GM12878 (cell line): Measurements from ENCODE around the gene CLCN2. TPM values are rescaled to one million over a fixed set of nuclear protein-coding genes. Genes with fewer than 3 reads are reported as not detected.

Experiments
- ATAC-seq: fragments of 200-7000 bp; cut with Tn5 transposase; 3 replicates; pipeline ENCODE4 v1.9.1; 2020; ENCODE audit warnings: mild to moderate bottlenecking, moderate library complexity
- BruUV-seq: library from RNA; stranded (reverse); fragments of 400-500 nt; replicated peaks from 2 replicates; lab custom pipeline; 2021; lab: Mats Ljungman, UMichigan
- CTCF ChIA-PET: fragments of 300-600 bp; sonication (Branson Sonifier 250); formaldehyde crosslinking; extraction: SDS; loops from one replicate; lab custom pipeline; 2021; ENCODE audit warnings: inconsistent platforms; lab: Yijun Ruan, JAX
- POLR2A ChIA-PET: fragments of 350-600 bp; formaldehyde crosslinking; extraction: SDS; loops from one replicate; lab custom pipeline; 2021; ENCODE audit warnings: inconsistent platforms; lab: Charles Lee
- RAD21 ChIA-PET: fragments of 300-600 bp; sonication (Branson Sonifier 250); formaldehyde crosslinking; loops from one replicate; lab custom pipeline; 2023; ENCODE audit warnings: antibody characterized with exemption; ENCODE audit not compliant: unreplicated experiment; lab: Charles Lee
- SMC1A ChIA-PET: fragments of 300-600 bp; sonication (Branson Sonifier 250); formaldehyde crosslinking; loops from one replicate; lab custom pipeline; 2023; ENCODE audit not compliant: unreplicated experiment, uncharacterized antibody; lab: Charles Lee
- DNase-seq: peaks from one replicate; pipeline ENCODE4 v3.0.0-alpha.2; 2011; ENCODE audit warnings: low read depth, low spot score
- FAIRE-seq: peaks from 3 replicates; lab custom pipeline; 2011; peaks lifted over from hg19 to GRCh38; lab: Jason Lieb, UNC
- H2AFZ ChIP-seq: 2 replicates; pipeline ENCODE4 v1.6.0; 2011; ENCODE audit warnings: low read depth, low read length, control low read depth; ENCODE audit not compliant: control insufficient read depth
- H3K27ac ChIP-seq: 2 replicates; pipeline ENCODE4 v1.5.1; 2011; ENCODE audit warnings: control low read depth; ENCODE audit not compliant: control insufficient read depth, insufficient read depth
- H3K27me3 ChIP-seq, 2 experiments: replicated peaks in 1 of 2; 2 replicates each; pipeline versions ENCODE4 v1.6.0 to v1.6.1; 2011; ENCODE audit warnings: low read length in 1 of 2; ENCODE audit not compliant: control insufficient read depth in 2 of 2, insufficient read depth in 2 of 2
- H3K36me3 ChIP-seq, 2 experiments: 2 replicates each; pipeline ENCODE4 v1.5.1; 2011; ENCODE audit warnings: low read length in 1 of 2; ENCODE audit not compliant: control insufficient read depth in 2 of 2, insufficient read depth in 2 of 2
- H3K4me1 ChIP-seq: 2 replicates; pipeline ENCODE4 v1.6.1; 2011; ENCODE audit warnings: mild to moderate bottlenecking, low read length, moderate library complexity, mixed read lengths; ENCODE audit not compliant: control insufficient read depth, insufficient read depth
- H3K4me2 ChIP-seq: 2 replicates; pipeline ENCODE4 v1.6.0; 2011; ENCODE audit warnings: control low read depth; ENCODE audit not compliant: control insufficient read depth, insufficient read depth
- H3K4me3 ChIP-seq: fragments of 200-600 bp; sonication (generic); 2 replicates; pipeline ENCODE4 v1.5.1; 2016
- H3K79me2 ChIP-seq: 2 replicates; pipeline ENCODE4 v1.6.0; 2011; ENCODE audit warnings: low read length; ENCODE audit not compliant: control insufficient read depth, insufficient read depth
- H3K9ac ChIP-seq: 2 replicates; pipeline ENCODE4 v1.8.0; 2011; ENCODE audit warnings: low read length, control low read depth, mixed read lengths; ENCODE audit not compliant: control insufficient read depth, insufficient read depth
- H3K9me3 ChIP-seq: replicated peaks from 3 replicates; pipeline ENCODE4 v1.5.1; 2011; ENCODE audit warnings: mild to moderate bottlenecking, low read length; ENCODE audit not compliant: control insufficient read depth, insufficient read depth
- H4K20me1 ChIP-seq: 2 replicates; pipeline ENCODE4 v1.6.0; 2011; ENCODE audit not compliant: control insufficient read depth, insufficient read depth
- CREB1 ChIP-seq: IDR thresholded peaks from 2 replicates; pipeline ENCODE4 v1.6.1; 2012; ENCODE audit warnings: low read depth, mild to moderate bottlenecking, inconsistent platforms
- GABPA ChIP-seq: IDR thresholded peaks from 2 replicates; pipeline ENCODE4 v1.6.1; 2014; ENCODE audit warnings: antibody characterized with exemption, low read depth, mild to moderate bottlenecking, inconsistent platforms
- MEF2A ChIP-seq: IDR thresholded peaks from 2 replicates; pipeline ENCODE4 v1.6.1; 2011; ENCODE audit warnings: low read depth, mild to moderate bottlenecking, low read length, moderate library complexity; ENCODE audit not compliant: insufficient read depth
- MTA2 ChIP-seq: fragments of 450-650 bp; IDR thresholded peaks from 2 replicates; pipeline ENCODE4 v1.6.1; 2016; ENCODE audit warnings: low read depth, mild to moderate bottlenecking, moderate library complexity
- MYC ChIP-seq: IDR thresholded peaks from 2 replicates; pipeline ENCODE4 v1.6.1; 2011; ENCODE audit warnings: mild to moderate bottlenecking, low read length, moderate library complexity, inconsistent platforms; ENCODE audit not compliant: insufficient read depth, insufficient replicate concordance, insufficient read length, severe bottlenecking
- RAD51 ChIP-seq: fragments of 450-650 bp; IDR thresholded peaks from 2 replicates; pipeline ENCODE4 v1.6.1; 2016; ENCODE audit warnings: moderate library complexity, mild to moderate bottlenecking, inconsistent platforms
- REST ChIP-seq: IDR thresholded peaks from 2 replicates; pipeline ENCODE4 v1.6.1; 2012; ENCODE audit warnings: mild to moderate bottlenecking, low read depth, low read length
- SIN3A ChIP-seq: IDR thresholded peaks from 2 replicates; pipeline ENCODE4 v1.6.1; 2012; ENCODE audit warnings: low read depth, low read length, improper control_type of control experiment
- WGBS: methylation state at CpG from one replicate; pipeline ENCODE4 v1.1.6; 2016; ENCODE audit warnings: low lambda C conversion rate; ENCODE audit not compliant: insufficient replicate concordance, insufficient coverage; ENCODE audit errors: missing lambda C conversion rate; 5-methylcytosine and 5-hydroxymethylcytosine counted together
- in situ Hi-C: fragments of 300-500 bp; cut with MboI; formaldehyde crosslinking; loops from 9 replicates; pipeline ENCODE4 v1.14.3; 2018; ENCODE audit warnings: mixed read lengths
- intact Hi-C: fragments of 100-400 bp; cut with micrococcal nuclease; formaldehyde crosslinking; loops from one replicate; pipeline ENCODE4 v1.14.2; 2022; ENCODE audit not compliant: unreplicated experiment
- polyA plus RNA-seq, 11 experiments: library from polyadenylated mRNA; depleted of rRNA in 4 of 11; unstranded in 6 of 11; stranded (reverse) in 5 of 11; fragments of >200 nt; fragmentation: Nextera tagmentation in 4 of 11; fragmentation: Illumina TruSeq in 1 of 11; extraction: Ambion mirVana in 4 of 11; extraction: Trizol in 1 of 11; gene quantifications; 1 replicate in 1 of 11; 2 replicates in 10 of 11; pipeline versions ENCODE4 v1.2.1 to v1.2.3, GENCODE V29; 2011 to 2016; ENCODE audit warnings: inconsistent platforms in 2 of 11, missing spikeins in 2 of 11, low read depth in 1 of 11
- total RNA-seq, 4 experiments: library from RNA; depleted of rRNA in 3 of 4; stranded (reverse); fragments of >200 nt in 3 of 4; fragmentation: Illumina TruSeq in 1 of 4; extraction: Trizol in 1 of 4; gene quantifications; 2 replicates each; pipeline versions ENCODE4 v1.2.1 to v1.2.3, GENCODE V29; 2013 to 2021

CLCN2 gene
- total and polyA plus RNA-seq, 10 of the 15 experiments (the other 5 are each of a cell fraction or from before 2014, with no cell fraction given) = 0.13 to 2.6 (median 0.85) TPM; not detected in 1

DNA sequence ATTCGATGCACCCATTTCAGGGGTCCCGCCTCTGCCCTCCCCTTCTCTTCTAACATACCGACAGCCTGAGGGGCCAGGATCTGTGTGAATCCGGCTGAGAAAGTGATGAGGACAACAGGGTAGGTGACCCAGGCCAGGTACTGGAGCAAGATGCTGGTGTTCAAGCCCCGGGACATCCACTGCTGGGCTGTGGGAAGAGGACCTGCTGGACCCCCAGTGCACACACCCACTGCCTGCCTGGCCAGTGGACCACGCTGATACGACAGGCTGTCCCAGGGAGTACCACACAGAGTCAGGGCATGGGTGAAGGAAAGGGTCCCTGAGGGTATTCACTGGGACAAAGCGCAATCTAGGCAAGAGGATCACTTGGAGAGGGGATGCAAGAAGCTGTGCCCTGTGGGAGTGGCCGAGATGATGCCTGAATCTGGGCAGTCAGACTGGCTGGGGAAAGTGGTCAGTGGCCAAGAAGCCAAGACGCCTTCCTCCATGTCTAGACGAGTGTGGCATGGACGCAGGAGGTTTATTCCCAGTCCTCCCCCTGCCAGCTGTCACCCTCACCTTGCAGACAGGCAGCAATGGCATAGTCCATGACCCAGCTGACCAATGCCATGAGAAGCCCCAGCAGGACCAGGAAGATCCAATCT is 3.2 kb downstream of the CLCN2 start:
- TF ChIP-seq SIN3A (no peak), MYC (no peak), MTA2 (no peak), CREB1 (no peak)
- H3K27me3 ChIP-seq = no peaks in the 10 kb centered on the region; a peak in 1 of 4 replicates
- POLR2A ChIA-PET = no interaction called here
- no peaks in the 10 kb centered on the region for H3K36me3 ChIP-seq
- SMC1A ChIA-PET = no interaction called here
- in situ Hi-C loops = no loop called here
- CTCF ChIA-PET = no interaction called here
- H3K4me1 ChIP-seq = peaks cover 6% of the 10 kb centered on the region
- no peak for FAIRE-seq
- H3K4me3 ChIP-seq = no peak overlapping the region
- DNase-seq = no peak
- BruUV-seq = no TSS peak
- H3K9ac ChIP-seq = no peak overlapping the region
- ATAC-seq = no peak
- H3K27ac ChIP-seq = no peak overlapping the region
- RAD21 ChIA-PET = no interaction called here
- intact Hi-C loops = no loop called here
- no peaks in the 10 kb centered on the region for H4K20me1 ChIP-seq
- H3K79me2 ChIP-seq = peaks cover under 1% of the 10 kb centered on the region
- WGBS = 59% methylated on average over 12 of the region's 12 CpGs
- H3K9me3 ChIP-seq = no peaks in the 10 kb centered on the region
- no peak overlapping the region for H2AFZ ChIP-seq
- no peak overlapping the region for H3K4me2 ChIP-seq

- Histone ChIP-seq H3K27ac (no peak overlapping the region), H2AFZ (no peak overlapping the region), H3K36me3 (no peaks in the 10 kb centered on the region), H4K20me1 (no peaks in the 10 kb centered on the region), H3K9ac (no peak overlapping the region), H3K27me3 (no peaks in the 10 kb centered on the region; a peak in 1 of 4 replicates), H3K79me2 (no peaks in the 10 kb centered on the region; the same call in 1 of the 2 replicates), H3K9me3 (no peaks in the 10 kb centered on the region), H3K4me1 (peaks cover 6% of the 10 kb centered on the region), H3K4me2 (no peak overlapping the region), H3K4me3 (no peak overlapping the region)
- in situ Hi-C loops = no loop called here
- ATAC-seq (no peak), DNase-seq (no peak), FAIRE-seq (no peak)
- 76% methylated on average over 19 of the region's 24 CpGs for WGBS
- ChIA-PET POLR2A (no interaction called here), RAD21 (no interaction called here), SMC1A (no interaction called here), CTCF (interaction anchor here (1.0 kb wide), 1 partner anchor 14 kb away, joined by 3 read pairs; no protein-coding TSS in a partner anchor)
- TF ChIP-seq MEF2A = no peak
- no peak for TF ChIP-seq RAD51
- no peak for TF ChIP-seq GABPA
- TF ChIP-seq REST = no peak
- intact Hi-C loops = no loop called here
- BruUV-seq = no TSS peak
These were observed 3.9 kb downstream of the CLCN2 start for GRCh38 chr3:184357248-184358123.
